Stimulated activated CD4-positive, alpha-beta T cell treated with anti-CD3 and anti-CD28 coated beads, Interleukin-12 subunit alpha, Interleukin-12 subunit beta, amount 100 ng/mL, for 4 hours (primary cell): ENCODE measurements around the gene GK.
"Not testable (repeated sequence)": the region's sequence is repeated elsewhere in the genome, so short reads cannot be mapped to it uniquely, and the experiment has no call there.

Source experiments
- DNase-seq: peaks from one replicate; pipeline ENCODE4 v3.0.0-alpha.2; 2020

GK gene

DNA sequence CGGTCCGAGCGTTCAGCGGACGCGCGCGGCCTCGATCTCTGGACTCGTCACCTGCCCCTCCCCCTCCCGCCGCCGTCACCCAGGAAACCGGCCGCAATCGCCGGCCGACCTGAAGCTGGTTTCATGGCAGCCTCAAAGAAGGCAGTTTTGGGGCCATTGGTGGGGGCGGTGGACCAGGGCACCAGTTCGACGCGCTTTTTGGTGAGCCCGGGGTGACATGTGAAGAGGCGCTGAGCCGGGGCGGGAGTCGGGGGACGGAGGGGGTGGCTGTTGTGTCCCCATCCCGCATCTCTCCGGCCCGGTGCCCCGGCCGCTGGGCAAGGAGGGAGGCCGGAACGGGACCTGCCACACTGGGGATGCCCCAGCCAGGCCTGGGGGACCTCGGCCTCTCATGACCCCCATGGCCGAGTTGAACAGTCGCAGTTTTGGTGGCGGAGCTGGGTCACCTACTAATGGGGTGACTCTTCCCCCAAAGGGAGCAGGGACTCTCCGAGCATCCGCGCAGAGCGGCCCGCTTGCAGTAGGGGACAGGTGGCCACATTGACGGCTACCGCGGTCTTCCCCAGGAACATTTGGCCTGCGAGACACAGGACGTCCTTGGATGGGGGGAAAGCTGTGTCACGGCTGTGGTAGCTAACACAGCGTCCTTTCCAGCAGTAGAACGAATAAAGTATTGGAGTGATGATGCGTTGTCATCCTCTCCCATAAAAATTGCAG is at the start of gene GK:
Gene GK, plus strand, starts transcription at position 9 of the 717 bp plus-strand sequence. Its CDS starts 115 bp downstream, at position 124.
- no peak for DNase-seq

DNA sequence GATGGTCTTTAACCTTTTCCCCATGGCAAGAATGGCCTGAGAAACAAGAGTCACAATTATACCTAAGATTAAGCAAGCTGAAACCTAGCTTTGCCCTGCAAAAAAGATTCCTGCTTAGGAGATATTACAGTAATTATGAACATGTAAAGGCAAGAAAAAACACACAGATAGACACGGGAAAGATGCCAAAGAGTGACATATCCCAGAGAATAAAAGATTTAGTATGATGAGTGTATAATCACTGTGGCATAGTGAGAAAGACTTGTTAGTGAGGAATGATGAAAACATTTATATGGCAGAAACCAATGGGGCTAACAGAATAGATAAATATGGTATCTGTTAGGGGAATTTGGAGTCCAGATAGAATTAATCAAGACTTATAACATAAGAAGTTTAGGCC is 46.1 kb upstream of the GK start:
- DNase-seq, result no peak

DNA sequence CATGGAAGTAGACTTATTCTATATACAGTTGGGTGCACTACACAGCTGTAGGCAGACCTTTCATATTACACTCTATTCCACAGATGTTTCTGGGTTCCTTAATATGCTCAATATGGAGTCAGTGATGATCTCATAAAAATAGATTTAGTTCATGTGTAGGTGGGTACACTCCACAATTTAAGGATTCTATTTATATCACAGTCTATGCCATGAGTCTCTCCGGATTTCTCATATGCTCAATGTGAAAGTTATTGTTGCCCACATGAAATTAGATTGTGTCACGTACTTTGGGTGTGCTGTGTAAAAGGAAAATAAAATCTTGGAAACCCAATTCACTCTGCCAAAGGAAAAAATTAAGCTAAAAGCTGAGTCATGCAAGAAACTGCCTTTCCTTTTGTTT is 43.2 kb upstream of the GK start:
- no peak for DNase-seq

DNA sequence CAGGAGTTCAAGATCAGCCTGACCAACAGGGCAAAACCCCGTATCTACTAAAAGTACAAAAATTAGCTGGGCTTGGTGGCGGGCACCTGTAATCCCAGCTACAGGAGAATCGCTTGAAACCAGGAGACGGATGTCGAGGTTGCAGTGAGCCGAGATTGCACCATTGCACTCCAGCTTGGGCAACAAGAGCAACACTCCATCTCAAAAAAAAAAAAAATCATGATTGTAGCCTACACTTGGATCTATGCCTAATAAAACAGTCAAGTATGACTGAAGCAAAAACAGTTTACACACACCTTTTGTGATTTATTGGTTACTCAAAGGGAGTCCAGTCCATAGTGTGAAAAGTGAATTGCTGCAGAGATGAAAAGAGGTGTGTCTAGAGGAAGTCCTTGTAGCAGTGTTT is 41.0 kb upstream of the GK start:
- no peak for DNase-seq

DNA sequence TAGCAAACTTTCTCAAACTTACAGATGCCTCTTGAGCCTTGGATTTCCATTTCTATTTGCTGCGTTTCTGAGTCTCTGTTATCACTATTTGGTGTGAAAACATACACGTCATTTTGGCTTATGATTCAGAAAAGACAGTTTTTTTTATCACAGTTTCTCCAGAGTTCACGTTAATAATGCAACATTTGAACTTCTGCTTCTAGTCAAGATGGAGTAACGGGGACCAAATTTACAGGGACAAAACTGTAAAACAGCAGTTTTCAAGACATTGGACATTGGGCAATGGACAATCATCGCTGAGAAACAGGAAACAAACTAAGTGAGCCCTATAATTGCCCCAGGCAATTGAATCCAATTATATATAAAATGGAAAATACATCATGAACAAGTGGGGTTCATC is 39.5 kb upstream of the GK start:
- no peak for DNase-seq

DNA sequence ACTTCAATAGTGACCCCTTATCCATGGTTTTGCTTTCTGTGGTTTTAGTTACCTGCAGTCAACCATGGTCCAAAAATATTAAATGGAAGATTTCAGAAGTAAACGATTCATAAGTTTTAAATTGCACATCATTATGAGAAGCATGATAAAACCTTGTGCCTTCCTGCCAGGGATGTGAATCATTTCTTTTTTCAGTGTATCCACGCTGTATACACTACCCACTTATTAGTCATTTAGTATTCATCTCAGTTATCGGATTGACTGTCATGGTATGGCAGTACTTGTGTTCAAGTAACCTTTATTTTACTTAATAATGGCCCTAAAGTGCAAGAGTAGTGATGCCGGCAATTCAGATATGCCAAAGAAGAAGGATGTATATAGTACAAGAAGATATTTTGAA is 38.0 kb upstream of the GK start:
- DNase-seq, result no peak

DNA sequence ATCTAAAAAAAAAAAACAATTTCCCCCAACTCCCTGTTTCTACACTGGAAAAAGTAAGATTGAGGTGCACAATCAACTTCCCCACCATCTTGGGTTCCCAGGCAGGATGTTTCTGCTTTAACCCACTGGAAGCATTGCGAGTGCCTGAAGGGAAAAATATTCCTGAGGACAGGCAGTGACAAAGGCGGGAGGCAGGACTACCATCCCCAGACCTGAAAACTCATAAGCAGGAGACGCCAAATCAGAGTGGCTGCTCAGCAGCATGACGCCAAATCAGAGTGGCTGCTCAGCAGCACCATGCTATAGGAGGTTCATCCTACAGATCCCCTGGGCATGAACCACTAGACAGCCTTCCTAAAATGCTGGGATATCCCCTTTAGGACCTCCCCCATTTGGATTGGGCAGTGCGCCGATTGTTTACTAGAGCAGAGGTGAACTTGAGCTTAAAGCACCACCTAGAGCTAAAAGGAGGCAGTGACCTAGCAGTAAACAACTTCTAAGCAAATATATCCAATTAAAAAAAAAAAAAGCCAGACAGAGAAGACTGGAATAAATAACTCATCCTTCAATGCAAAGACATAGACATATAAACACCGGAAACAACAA is 35.0 kb upstream of the GK start:
- DNase-seq, result no peak

DNA sequence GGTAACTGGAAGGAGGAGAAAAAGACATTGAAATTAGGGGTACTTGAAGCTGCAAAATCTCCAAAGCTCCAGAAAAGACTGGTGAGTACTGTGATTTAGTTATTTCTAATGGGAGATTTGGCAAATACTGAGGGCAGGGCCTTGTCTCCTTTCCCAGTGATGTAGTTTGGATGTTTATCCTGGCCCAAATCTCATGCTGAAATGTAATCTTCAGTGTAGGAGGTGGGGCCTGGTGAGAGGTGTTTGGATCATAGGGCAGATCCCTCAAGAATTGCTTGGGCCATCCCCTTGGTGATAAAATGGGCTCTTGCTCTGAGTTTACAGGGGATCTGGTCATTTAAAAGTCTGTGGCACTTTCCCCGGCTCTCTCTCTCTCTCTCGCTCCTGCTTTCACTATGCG is 33.1 kb upstream of the GK start:
- DNase-seq, result no peak

DNA sequence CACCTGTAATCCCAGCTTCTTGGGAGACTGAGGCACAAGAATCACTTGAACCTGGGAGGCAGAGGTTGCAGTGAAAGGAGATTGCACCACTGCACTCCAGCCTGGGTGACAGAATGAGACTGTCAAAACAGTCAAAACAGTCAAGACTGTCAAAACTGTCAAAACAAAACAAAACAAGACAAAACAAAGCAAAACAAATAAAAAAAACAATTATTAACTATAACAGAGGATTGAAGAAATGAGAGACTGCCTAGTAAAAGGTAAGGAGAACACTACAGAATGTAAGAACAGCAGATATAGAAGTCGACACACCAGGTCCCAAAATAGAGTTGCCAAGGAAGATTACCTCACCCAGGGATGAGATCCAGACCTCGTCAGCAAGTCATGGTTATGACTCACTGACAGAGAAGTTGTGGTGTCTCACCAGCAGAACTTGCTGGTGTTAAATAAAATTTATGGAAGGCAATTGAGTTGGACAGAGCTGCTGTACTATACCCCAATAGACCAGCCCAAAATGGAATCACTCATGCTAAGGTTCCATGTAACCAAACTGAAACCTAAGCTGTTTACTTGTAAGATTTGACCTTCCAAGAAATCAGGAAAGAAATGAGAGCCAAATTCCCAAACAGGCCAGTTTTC is 32.1 kb upstream of the GK start:
- no peak for DNase-seq

DNA sequence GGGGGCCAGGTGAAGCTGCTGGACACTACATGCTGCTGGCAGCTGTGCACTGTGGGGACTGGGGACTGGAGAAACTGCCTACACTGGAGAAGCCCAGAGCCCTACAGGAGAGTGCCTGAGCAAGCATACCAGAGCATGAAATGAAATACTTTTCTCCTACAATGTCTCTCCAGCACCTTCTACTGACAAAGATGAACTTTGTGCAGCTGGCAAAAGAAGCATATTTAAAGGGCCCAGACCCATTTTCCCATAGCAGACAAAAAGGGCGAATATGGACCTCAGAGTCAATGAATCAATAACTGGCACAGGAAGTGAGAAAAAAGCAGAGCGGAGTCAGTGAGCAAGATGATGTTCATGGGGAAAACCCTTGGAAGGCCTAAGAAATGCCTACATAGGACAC is 30.9 kb upstream of the GK start:
- DNase-seq, result no peak

DNA sequence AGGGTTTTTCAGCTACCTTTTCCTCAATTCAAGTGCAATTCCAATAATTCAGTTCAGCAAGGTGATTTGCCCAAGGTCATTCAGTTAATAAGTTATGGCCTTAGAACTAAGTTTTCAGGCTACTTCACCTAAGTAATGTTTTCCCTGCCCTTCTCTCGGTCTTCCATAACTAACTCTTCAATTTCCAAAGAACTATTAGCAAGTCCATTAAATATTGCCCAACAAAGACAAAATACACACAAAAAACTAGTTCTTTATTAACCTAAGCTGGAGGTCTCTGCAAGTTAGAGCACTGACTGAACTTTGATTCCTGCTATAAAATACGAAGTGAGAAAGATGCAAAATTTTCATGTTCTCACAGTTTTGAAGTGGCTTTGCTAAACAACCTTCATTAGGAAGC is 26.8 kb upstream of the GK start:
- no peak for DNase-seq

DNA sequence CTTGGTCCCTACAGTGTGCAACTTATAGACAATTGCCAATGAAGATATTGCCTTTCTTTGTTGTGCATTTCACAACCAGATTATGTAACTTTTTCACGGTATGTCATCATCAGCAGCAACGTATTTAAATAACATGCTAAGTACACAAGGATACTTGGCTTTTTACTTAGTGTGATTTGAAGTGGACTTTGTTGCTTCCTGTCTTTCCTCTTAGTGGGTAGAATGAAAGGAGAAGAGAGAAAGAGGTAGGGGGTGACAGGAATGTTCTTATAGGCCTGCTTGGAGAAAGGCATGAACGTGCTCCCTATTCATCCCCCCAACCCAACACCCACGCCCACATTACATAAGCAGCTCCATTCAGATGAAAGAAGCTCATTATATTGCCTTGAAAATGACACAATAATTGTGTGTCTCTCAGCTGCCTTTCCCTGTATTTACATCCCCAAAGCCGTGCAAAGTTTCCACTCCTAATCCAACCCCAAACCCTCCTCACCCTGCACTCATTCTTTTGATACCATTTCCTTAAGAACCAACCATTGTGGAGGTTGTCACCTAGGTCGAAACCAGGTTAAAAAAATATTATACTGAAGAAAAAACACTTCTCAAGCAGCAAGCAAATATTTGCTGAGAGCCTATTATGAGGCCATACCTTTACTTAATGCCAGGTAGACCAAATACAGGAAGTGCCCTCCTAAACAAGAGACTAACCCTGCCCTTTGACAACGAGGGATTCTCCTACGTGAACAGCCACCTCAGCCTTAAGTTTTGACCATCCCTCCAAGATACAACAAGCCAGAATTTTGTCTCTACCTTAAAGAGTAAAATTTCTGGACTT is 25.2 kb upstream of the GK start:
- DNase-seq, result no peak

DNA sequence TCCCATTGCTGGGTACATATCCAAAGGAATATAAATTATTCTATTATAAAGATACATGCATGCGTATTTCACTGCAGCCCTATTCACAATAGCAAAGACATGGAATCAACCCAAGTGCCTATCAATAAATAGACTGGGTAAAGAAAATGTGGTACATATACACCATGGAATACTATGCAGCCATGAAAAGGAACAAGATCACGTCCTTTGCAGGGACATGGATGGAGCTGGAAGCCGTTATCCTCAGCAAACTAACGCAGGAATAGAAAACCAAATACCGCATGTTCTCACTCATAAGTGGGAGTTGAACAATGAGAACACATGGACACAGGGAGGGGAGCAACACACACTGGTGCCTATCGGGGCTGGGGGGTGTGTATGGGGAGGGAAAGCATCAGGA is 19.2 kb upstream of the GK start:
- DNase-seq, result not testable (repeated sequence)

DNA sequence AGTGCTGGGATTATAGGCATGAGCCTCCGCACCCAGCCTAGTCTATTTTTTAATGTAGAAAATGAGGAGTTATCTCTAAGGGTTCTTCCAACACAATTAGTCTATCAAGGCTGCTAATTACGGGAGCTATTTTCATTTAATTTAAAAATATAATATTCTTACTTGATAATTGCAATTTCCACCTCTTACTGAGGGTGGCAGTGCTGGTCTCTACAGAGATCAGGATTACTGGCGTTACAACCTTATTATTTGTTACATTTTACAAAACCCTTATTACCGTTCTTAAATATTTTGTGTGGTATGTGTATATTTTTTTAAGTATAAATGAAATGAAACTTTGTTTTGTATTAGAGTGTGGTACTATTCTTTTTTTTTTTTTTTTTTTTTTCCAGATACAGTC is 17.6 kb upstream of the GK start:
- no peak for DNase-seq

DNA sequence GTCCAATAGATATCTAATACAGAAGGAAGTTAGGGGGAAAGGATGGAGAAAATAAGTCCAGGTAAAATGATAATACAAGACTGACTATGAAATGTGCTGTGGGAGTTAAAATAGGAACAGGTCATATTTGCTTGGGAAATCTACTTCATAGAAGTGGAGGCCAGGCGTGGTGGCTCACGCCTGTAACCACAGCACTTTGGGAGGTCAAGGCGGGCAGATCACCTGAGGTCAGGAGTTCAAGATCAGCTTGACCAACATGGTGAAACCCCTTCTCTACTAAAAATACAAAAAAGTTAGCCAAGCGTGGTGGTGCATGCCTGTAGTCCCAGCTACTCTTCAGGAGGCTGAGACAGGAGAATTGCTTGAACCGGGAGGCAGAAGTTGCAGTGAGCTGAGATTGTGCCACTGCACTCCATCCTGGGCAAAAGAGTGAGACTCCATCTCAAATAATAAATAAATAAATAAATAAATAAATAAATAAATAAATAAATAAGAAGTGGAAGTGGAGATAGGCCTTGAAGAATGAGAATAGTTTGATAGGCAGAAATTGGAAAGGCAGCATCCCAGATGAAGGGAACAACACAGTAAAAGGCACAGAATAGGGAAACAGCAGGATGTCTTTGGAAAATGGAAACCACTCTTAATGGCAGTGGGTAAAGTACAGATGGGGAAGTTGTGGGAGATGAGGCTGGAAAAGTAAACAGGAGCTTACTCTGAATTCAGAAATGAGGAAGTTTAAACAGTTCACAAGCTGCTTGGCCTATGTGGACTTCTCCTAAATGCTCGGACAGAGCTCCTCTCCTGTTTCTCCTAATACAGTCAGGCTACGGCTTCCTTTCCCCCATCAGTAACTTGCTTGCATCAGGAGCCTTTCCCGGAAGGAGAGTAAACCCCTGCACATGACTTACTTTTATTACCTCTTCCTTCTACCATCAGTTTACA is 15.1 kb upstream of the GK start:
- DNase-seq, result no peak

DNA sequence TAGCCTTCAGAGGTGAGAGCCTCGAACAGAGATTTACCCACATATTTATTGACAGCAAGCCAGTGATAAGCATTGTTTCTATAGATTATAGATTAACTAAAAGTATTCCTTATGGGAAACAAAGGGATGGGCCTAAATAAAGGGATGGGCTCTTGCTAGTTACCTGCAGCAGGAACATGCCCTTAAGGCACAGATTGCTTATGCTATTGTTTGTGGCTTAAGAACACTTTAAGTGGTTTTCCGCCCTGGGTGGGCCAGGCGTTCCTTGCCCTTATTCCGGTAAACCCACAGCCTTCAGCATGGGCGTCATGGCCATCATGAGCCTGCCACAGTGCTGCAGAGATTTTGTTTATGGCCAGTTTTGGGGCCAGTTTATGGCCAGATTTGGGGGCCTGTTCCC is 13.5 kb upstream of the GK start:
- not testable (repeated sequence) for DNase-seq

DNA sequence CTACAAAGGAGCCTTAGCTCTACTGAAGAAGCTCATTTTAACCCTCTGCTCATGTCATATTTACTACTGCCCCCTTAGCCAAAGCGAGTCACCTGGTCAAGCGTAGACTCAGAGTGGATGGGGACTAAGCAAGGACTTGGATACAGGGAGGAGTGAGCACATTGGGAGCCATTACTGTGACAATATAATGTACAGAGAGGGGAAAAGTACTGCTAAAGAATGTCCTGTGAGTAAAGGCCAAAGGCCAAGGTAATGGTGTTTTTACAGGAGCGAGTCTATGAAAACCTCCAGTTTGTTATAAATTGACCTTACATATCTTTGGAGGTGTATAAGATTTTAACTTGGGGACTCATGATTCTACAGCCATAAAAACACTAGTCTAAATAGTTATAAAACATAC is 10.6 kb upstream of the GK start:
- DNase-seq, result no peak

DNA sequence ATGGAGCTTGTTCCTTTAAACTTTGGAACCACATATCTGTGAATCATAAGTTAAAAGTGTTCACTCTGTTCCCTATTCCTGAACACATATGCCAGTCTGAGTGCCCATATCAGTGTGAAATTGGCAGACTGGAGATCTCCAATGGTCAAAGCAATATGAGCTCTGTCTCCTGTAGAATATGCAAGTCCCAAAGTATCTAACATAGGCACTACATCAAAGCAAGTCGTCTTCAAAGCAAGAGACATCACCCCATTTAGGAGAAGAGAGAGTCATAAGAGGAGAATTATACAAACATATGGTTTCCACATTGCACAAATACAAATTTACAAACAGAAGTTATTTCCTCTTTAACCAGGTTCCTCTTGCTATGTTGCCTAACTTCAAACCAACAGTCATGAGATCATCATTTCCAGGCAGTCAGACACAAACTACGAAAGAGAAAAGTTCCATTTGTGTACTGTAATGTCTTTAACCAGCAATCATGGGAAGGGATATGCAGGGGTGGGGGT is 9.9 kb upstream of the GK start:
- DNase-seq, result no peak

DNA sequence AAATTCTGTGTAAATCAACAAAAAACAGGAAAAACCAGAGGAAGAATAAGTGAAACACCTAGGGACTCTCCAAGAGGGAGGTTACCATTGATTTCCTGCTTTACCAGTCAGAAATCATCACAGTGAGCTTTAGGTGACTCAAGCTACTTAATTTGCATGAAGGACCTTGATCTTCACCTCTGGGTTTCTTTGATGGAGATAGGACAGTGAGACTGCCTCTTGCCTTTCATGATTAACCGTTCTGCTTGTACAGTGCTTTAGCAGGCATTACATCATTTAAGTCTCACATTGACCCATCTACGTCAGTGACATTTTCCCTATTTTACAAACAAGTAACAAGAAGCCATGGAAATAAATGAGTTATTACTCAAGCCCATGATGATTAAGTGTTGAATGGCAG is 3.4 kb upstream of the GK start:
- DNase-seq, result no peak

DNA sequence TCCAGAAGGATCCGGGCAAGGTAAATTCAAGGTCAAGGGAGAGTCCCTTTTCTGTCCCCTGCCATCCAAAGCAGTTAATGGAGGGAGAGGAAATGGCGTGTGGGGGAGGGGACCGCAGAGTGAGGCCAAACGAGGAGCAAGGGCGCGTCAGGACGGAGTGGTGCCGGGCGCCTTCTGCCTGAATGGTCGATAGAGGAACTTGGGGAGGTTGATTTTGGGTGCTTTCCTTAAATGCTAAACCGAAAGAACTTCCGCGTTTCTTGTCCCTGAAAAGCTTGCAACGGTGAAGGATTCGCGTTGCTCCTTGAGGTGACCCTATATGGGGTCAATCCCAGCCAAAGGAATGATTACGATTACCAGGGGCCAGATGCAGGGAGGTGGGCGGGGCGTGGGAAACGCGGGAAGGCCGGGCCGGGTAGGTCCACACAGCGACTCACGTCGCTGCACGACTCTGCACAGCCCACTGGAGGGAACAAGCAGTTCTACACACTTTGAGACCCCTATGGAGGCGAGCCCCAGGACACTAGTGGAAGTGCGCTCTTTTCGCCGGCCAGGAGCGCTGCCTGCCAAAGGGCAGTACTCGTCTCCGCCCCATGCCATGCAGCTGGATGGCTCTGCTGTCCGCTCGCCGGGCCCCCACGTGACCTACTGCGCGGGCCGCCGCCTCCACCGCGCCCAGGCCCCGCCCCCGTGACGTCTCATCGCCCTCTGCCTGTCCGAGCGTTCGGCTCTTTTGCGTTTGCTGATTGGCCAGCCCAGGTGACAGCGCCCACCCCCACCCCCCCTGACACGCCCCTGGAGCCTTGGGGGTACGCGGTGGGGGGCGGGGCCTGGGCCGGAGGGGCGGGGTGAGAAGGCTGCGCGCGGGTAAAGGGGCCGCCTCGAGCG is 452 bp upstream of the GK start:
- peak; percentile 86 for DNase-seq

DNA sequence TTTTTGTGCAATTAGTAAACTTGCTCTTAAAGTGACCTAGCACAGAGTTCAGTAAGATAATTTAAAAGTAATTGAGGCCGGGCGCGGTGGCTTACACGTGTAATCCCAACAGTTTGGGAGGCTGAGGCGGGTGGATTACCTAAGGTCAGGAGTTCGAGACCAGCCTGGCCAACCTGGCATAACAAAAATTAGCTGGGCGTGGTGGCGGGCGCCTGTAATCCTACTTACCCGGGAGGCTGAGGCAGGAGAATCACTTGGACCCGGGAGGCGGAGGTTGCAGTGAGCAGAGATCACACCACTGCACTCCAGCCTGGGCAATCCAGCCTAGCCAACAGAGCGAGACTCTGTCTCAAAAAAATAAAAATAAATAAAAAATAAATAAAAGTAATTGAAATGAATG is 1.2 kb downstream of the GK start:
- not testable (repeated sequence) for DNase-seq
